Astrocyte (in vitro differentiated cells and primary cell): ENCODE data around the gene STYX.

Experiments
- CTCF ChIP-seq: IDR thresholded peaks from 2 replicates; pipeline ENCODE4 v1.5.1; 2011; ENCODE audit warnings: low read depth, mild to moderate bottlenecking, inconsistent platforms, low read length, moderate library complexity; ENCODE audit not compliant: insufficient read depth
- EZH2 ChIP-seq: IDR thresholded peaks from 2 replicates; pipeline ENCODE4 v1.6.1; 2012; ENCODE audit warnings: mild to moderate bottlenecking, low read length, inconsistent platforms; ENCODE audit not compliant: insufficient read depth

- TF ChIP-seq CTCF (no peak), EZH2 (no peak)
Observed at GRCh38 chr14:52797653-52798052, 67.7 kb downstream of the STYX start.
